GM12875 (cell line): ENCODE results near the gene GPR3.
A peak's percentile ranks its signal among the peaks of the same experiment; 100 is the strongest.

Experiments
- H3K4me3 ChIP-seq: one replicate; pipeline ENCODE4 v1.5.1; 2011; ENCODE audit warnings: low read depth, low read length, control low read depth
- TF ChIP-seq, protein P1 (sequence below): IDR thresholded peaks from 2 replicates; pipeline ENCODE4 v1.5.1; 2011; ENCODE audit warnings: low read depth, mild to moderate bottlenecking, control low read depth, inconsistent platforms, low read length, moderate library complexity, borderline replicate concordance; ENCODE audit not compliant: insufficient read depth

GPR3 gene

GRCh38 chr1:27348861-27349783, 43.3 kb upstream of the GPR3 start:
- TF ChIP-seq, protein P1, sequence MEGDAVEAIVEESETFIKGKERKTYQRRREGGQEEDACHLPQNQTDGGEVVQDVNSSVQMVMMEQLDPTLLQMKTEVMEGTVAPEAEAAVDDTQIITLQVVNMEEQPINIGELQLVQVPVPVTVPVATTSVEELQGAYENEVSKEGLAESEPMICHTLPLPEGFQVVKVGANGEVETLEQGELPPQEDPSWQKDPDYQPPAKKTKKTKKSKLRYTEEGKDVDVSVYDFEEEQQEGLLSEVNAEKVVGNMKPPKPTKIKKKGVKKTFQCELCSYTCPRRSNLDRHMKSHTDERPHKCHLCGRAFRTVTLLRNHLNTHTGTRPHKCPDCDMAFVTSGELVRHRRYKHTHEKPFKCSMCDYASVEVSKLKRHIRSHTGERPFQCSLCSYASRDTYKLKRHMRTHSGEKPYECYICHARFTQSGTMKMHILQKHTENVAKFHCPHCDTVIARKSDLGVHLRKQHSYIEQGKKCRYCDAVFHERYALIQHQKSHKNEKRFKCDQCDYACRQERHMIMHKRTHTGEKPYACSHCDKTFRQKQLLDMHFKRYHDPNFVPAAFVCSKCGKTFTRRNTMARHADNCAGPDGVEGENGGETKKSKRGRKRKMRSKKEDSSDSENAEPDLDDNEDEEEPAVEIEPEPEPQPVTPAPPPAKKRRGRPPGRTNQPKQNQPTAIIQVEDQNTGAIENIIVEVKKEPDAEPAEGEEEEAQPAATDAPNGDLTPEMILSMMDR, result no peak
- peak overlapping the region; percentile 3 for H3K4me3 ChIP-seq

DNA sequence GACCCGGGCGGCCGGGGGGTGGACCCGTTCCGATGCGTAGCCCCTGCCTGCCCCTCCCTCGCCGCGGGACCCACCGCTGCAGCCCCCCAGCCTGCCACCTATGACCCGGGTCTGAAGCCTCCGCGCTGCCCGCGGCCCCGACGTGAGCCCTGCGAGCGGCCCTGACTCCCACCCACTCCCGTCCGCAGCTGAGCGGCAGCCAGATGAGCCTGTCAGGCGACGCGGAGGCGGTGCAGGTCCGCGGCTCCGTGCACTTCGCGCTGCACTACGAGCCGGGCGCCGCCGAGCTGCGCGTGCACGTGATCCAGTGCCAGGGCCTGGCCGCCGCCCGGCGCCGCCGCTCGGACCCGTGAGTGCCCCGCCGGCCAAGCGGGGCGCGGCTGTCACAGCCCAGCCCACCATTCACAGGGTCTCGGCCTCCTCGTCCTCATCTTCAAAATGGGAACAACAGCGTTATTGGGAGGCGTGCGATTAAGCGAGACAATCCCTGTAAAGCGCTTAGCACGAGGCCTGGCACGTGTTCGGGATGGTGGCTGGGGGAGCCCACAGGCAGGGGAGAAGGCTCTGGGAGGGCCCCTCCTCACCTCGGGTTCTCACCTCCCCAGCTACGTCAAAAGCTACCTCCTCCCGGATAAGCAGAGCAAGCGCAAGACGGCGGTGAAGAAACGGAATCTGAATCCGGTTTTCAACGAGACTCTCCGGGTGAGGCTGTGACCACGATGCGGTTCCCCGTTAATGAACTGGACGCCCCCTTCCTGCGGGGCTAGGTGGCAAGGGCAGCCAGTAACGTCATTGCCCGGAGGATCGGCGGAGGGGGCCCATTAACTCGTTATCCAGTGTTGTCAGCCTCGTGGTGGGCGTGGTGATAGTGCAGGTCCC, 42.4 kb upstream of the GPR3 start:
- TF ChIP-seq, protein P1, result no peak

GRCh38 chr1:27350663-27351540, 41.5 kb upstream of the GPR3 start:
- H3K4me3 ChIP-seq, result no peak overlapping the region
- TF ChIP-seq, protein P1, result no peak

More for the DNA sequence above, 42.4 kb upstream of the GPR3 start:
- no peak overlapping the region for H3K4me3 ChIP-seq

GRCh38 chr1:27351541-27352107, 40.8 kb upstream of the GPR3 start:
- TF ChIP-seq, protein P1, result no peak
- no peak overlapping the region for H3K4me3 ChIP-seq

GRCh38 chr1:27353166-27353565, 39.3 kb upstream of the GPR3 start:
- TF ChIP-seq, protein P1, result no peak
- H3K4me3 ChIP-seq, result no peak overlapping the region

DNA sequence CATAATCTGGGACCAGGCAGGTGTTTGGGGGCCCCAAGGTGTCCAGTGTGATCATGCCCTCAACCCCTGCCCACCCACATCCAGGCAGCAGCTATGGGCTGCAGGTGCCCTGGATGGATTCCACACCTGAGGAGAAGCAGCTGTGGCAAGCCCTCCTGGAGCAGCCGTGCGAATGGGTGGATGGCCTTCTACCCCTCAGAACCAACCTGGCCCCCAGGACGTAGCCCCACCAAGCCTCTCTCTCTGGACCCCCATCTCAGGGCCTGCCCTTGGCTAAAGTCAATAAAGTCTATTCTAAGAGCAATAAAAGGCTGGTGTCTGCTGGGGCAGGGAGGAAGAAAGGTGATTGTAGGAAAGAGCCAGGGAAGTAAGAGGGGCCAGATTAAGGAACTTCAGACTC, 38.8 kb upstream of the GPR3 start:
- TF ChIP-seq, protein P1, result no peak

More for the DNA sequence above, 38.8 kb upstream of the GPR3 start:
- no peak overlapping the region for H3K4me3 ChIP-seq
